ENCODE results near the gene HSPB7. TPM values are rescaled to one million over a fixed set of nuclear protein-coding genes. Genes with fewer than 3 reads are reported as not detected.
"Not testable (repeated sequence)": the region's sequence is repeated elsewhere in the genome, so short reads cannot be mapped to it uniquely, and the experiment has no call there.

HSPB7 gene
- total RNA-seq, 1 donor from 2014 or later: 19.4 TPM

- DNase-seq (ENCODE audit: extremely low spot score in 2 of 2): no peak
- TF ChIP-seq POLR2A (IDR thresholded peaks at IDR 0.05) (no peak), POLR2AphosphoS5 (IDR thresholded peaks at IDR 0.05; ENCODE audit: insufficient read depth in 1 of 2, low read depth in 1 of 2) (peak in 1 of 2 donors; percentile 20), CTCF (IDR thresholded peaks at IDR 0.05) (no peak)
- H3K27ac ChIP-seq: no peak overlapping the region
- H3K4me1 ChIP-seq: peaks cover 11% of the 10 kb centered on the region
- H3K27me3 ChIP-seq: no peaks in the 10 kb centered on the region
- peak overlapping the region; percentile 18 to 43 for H3K4me3 ChIP-seq
- intact Hi-C loops (cut with DNase I): no loop called here
- no peaks in the 10 kb centered on the region for H3K36me3 ChIP-seq
- no peaks in the 10 kb centered on the region for H3K9me3 ChIP-seq
Measured at GRCh38 chr1:16026723-16027484, 9.1 kb upstream of the HSPB7 start.

- intact Hi-C loops (cut with DNase I); H3K27me3 ChIP-seq; H3K9me3 ChIP-seq; H3K36me3 ChIP-seq; H3K4me3 ChIP-seq; H3K27ac ChIP-seq; DNase-seq (ENCODE audit: extremely low spot score in 2 of 2): not testable (repeated sequence)
- H3K4me1 ChIP-seq: peaks cover 11% of the 10 kb centered on the region
Measured at GRCh38 chr1:16026302-16026701, 8.5 kb upstream of the HSPB7 start.

GRCh38 chr1:16023050-16023653 lies 5.3 kb upstream of the HSPB7 start:
- Histone ChIP-seq H3K9me3 (no peaks in the 10 kb centered on the region), H3K27me3 (no peaks in the 10 kb centered on the region), H3K27ac (no peak overlapping the region), H3K4me3 (no peak overlapping the region), H3K4me1 (peaks cover 26% of the 10 kb centered on the region), H3K36me3 (no peaks in the 10 kb centered on the region)
- TF ChIP-seq CTCF (IDR thresholded peaks at IDR 0.05) (no peak), POLR2A (IDR thresholded peaks at IDR 0.05) (no peak), POLR2AphosphoS5 (IDR thresholded peaks at IDR 0.05; ENCODE audit: insufficient read depth in 1 of 2, low read depth in 1 of 2) (no peak)
- DNase-seq (ENCODE audit: extremely low spot score in 2 of 2): no peak
- intact Hi-C loops (cut with DNase I): no loop called here

- intact Hi-C loops (cut with DNase I): no loop called here
- Histone ChIP-seq H3K4me3 (no peak overlapping the region), H3K4me1 (peaks cover 32% of the 10 kb centered on the region), H3K27ac (no peak overlapping the region), H3K36me3 (no peaks in the 10 kb centered on the region), H3K9me3 (no peaks in the 10 kb centered on the region), H3K27me3 (no peaks in the 10 kb centered on the region)
- no peak for TF ChIP-seq POLR2AphosphoS5 (IDR thresholded peaks at IDR 0.05; ENCODE audit: insufficient read depth in 1 of 2, low read depth in 1 of 2)
- DNase-seq (ENCODE audit: extremely low spot score in 2 of 2): no peak
Measured at GRCh38 chr1:16022393-16022792, 4.5 kb upstream of the HSPB7 start.

- peaks cover 29% of the 10 kb centered on the region for H3K4me1 ChIP-seq
- peak within 1 kb of the TSS; percentile 94 for H3K27ac ChIP-seq
- TF ChIP-seq POLR2A (IDR thresholded peaks at IDR 0.05) (no peak), CTCF (IDR thresholded peaks at IDR 0.05) (no peak), POLR2AphosphoS5 (IDR thresholded peaks at IDR 0.05; ENCODE audit: insufficient read depth in 1 of 2, low read depth in 1 of 2) (no peak)
- no peak for DNase-seq (ENCODE audit: extremely low spot score in 2 of 2)
- intact Hi-C loops (cut with DNase I): no loop called here
- H3K36me3 ChIP-seq: no peaks in the 10 kb centered on the region
- no peaks in the 10 kb centered on the region for H3K9me3 ChIP-seq
- H3K4me3 ChIP-seq: no peak within 1 kb of the TSS
- H3K27me3 ChIP-seq: no peaks in the 10 kb centered on the region
Measured at GRCh38 chr1:16021681-16022080, 3.8 kb upstream of the HSPB7 start, which contains the start of gene CLCNKA. CLCNKA (plus strand) TSS chr1:16022036; CDS start chr1:16022620, 584 bp downstream.

GRCh38 chr1:16020878-16021277 lies 3.0 kb upstream of the HSPB7 start:
- H3K36me3 ChIP-seq; H3K9me3 ChIP-seq; intact Hi-C loops (cut with DNase I); H3K4me3 ChIP-seq; H3K27me3 ChIP-seq; DNase-seq (ENCODE audit: extremely low spot score in 2 of 2): not testable (repeated sequence)
- Histone ChIP-seq H3K4me1 (peaks cover 32% of the 10 kb centered on the region), H3K27ac (peak overlapping the region; percentile 94)

Measured in vagina (tissue), 2 donors.